AG04450 (cell line): Measurements from ENCODE around the gene TMIGD3. TPM values are rescaled to one million over a fixed set of nuclear protein-coding genes. Genes with fewer than 3 reads are reported as not detected.

Source experiments
- CTCF ChIA-PET: fragments of 300-600, 350-600 bp; formaldehyde crosslinking; extraction: SDS; loops from one replicate; lab custom pipeline; 2022; ENCODE audit warnings: antibody characterized with exemption, inconsistent platforms; lab: Charles Lee
- POLR2A ChIA-PET: fragments of 350-600 bp; formaldehyde crosslinking; extraction: SDS; loops from one replicate; lab custom pipeline; 2021; ENCODE audit warnings: antibody characterized with exemption, inconsistent platforms; lab: Yijun Ruan, JAX
- DNase-seq: peaks from one replicate; pipeline ENCODE4 v3.0.0-alpha.2; 2011; ENCODE audit warnings: low read depth, low spot score
- H3K27ac ChIP-seq: one replicate; pipeline ENCODE4 v1.5.1; 2012; ENCODE audit warnings: low read depth, low read length, control low read depth
- H3K27me3 ChIP-seq: one replicate; pipeline ENCODE4 v1.6.0; 2012; ENCODE audit warnings: low read length; ENCODE audit not compliant: control insufficient read depth, insufficient read depth
- H3K4me3 ChIP-seq: 2 replicates; pipeline ENCODE4 v1.5.1; 2011; ENCODE audit warnings: mild to moderate bottlenecking, low read depth, low read length, control low read depth
- H3K9me3 ChIP-seq: 2 replicates; pipeline ENCODE4 v1.5.1; 2012; ENCODE audit warnings: low read length; ENCODE audit not compliant: control insufficient read depth, insufficient read depth
- polyA plus RNA-seq: library from polyadenylated mRNA; depleted of rRNA; stranded (reverse); fragments of >200 nt; gene quantifications from 2 replicates; pipeline ENCODE4 v1.2.3, GENCODE V29; 2011
- TF ChIP-seq, protein P1 (sequence below): IDR thresholded peaks from 2 replicates; pipeline ENCODE4 v1.5.1; 2011; ENCODE audit warnings: low read depth, low read length, control low read depth, inconsistent platforms

The TMIGD3 gene
- polyA plus RNA-seq, 1 experiment, result not detected

DNA sequence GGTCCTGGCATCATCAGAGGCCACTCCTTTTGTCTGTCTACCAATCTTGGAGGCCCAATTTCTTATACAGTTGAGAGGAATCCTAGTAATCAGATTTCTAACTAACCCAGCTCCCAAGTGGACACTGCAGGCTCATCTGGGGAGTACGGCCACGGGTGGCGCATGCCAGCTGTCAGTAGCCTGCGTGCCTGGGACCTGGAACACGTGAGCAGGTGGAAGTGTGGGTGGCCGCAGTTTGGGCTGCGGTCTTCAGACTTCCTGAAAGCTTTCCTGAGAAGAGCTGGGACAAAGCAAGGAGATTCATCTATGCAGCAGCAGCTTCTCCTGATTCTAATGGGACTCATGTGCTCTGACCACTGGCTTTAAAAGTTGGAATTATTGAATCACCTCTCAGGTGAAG, 12.4 kb downstream of the TMIGD3 start:
- CTCF ChIA-PET, result interaction anchor here (0.8 to 2.1 kb wide), 5 partner anchors 9 to 264 kb away, joined by 3 to 17 read pairs (median 4); no protein-coding TSS in a partner anchor

DNA sequence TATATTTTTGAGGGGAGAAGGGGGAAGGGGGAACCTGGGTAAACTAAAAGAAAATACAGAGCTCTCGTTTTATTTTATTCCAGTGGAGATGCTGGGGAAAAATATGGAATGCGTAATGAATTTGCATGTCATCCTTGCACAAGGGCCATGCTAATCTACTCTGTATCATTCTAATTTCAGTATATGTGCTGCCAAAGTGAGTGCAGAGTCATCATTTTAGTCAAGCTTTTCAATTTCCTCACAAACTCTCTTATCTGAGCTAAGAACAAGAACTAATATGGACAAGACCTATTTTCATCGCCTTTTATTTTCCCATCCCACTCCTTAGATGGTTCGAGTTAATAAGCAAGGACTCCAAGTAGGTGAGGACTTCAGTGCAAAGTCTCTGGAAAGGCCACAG, 13.2 kb downstream of the TMIGD3 start:
- DNase-seq, result no peak
- ChIA-PET CTCF (interaction anchor here (0.9 to 2.1 kb wide), 4 partner anchors 8 to 265 kb away, joined by 3 to 17 read pairs (median 8); no protein-coding TSS in a partner anchor), POLR2A (interaction anchor here (0.8 kb wide), 1 partner anchor 18 kb away, joined by 3 read pairs; no protein-coding TSS in a partner anchor)
- TF ChIP-seq, protein P1, sequence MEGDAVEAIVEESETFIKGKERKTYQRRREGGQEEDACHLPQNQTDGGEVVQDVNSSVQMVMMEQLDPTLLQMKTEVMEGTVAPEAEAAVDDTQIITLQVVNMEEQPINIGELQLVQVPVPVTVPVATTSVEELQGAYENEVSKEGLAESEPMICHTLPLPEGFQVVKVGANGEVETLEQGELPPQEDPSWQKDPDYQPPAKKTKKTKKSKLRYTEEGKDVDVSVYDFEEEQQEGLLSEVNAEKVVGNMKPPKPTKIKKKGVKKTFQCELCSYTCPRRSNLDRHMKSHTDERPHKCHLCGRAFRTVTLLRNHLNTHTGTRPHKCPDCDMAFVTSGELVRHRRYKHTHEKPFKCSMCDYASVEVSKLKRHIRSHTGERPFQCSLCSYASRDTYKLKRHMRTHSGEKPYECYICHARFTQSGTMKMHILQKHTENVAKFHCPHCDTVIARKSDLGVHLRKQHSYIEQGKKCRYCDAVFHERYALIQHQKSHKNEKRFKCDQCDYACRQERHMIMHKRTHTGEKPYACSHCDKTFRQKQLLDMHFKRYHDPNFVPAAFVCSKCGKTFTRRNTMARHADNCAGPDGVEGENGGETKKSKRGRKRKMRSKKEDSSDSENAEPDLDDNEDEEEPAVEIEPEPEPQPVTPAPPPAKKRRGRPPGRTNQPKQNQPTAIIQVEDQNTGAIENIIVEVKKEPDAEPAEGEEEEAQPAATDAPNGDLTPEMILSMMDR, result no peak
- Histone ChIP-seq H3K27me3 (peaks cover 9% of the 10 kb centered on the region), H3K4me3 (no peak overlapping the region), H3K9me3 (no peaks in the 10 kb centered on the region), H3K27ac (no peak overlapping the region)

More for the DNA sequence above, 12.4 kb downstream of the TMIGD3 start:
- Histone ChIP-seq H3K27ac (no peak overlapping the region), H3K9me3 (no peaks in the 10 kb centered on the region), H3K27me3 (peaks cover 12% of the 10 kb centered on the region), H3K4me3 (no peak overlapping the region)
- no peak for DNase-seq
- POLR2A ChIA-PET, result no interaction called here
- TF ChIP-seq, protein P1, result no peak

DNA sequence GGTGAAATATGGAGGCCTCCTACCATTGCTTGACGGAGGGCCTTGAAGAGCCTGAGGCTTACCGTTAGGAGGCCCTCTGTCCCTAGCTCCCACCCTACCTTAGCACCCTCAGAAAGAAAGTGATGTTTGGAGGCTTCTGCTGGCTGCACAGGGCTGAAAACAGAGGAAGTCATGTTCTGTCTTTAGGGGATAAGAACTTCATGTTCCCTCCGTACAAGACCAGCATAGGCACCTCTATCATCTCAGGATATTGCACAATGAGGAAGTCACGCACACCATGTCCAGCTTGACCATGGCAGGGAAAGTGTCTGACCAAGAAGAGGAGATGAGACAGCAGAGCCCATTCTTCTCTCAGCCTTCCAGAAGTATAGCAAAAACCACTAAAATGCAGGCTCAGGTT, 13.8 kb downstream of the TMIGD3 start:
- no peak overlapping the region for H3K27ac ChIP-seq
- no peak overlapping the region for H3K4me3 ChIP-seq
- no peaks in the 10 kb centered on the region for H3K9me3 ChIP-seq
- TF ChIP-seq, protein P1, result no peak
- DNase-seq, result no peak
- peaks cover 7% of the 10 kb centered on the region for H3K27me3 ChIP-seq
- POLR2A ChIA-PET, result no interaction called here
- CTCF ChIA-PET, result interaction anchor here (1.1 to 2.1 kb wide), 3 partner anchors 8 to 225 kb away, joined by 3 to 17 read pairs (median 13); no protein-coding TSS in a partner anchor

DNA sequence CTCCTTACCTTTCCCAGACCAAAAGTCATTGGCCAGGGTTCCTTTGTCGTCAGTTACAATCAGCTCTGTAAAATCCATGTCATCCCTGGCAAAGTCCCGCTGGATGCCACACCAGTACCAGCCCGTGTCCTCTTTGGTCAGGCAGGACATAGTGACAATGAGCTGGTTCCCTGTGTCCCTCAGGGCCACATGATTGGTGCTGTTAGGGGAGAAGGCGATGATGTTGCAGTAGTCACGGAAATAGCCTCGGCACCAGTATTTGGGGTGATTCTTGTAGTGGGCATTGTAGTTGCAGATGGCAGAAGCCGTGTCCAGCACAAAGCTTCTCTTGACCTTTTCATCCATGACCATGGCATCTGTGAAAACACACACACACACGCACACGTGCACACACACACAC, 14.8 kb downstream of the TMIGD3 start:
- Histone ChIP-seq H3K27ac (no peak overlapping the region), H3K27me3 (peaks cover 4% of the 10 kb centered on the region), H3K9me3 (no peaks in the 10 kb centered on the region), H3K4me3 (no peak overlapping the region)
- DNase-seq, result no peak
- ChIA-PET CTCF (interaction anchor here (1.0 to 1.9 kb wide), 3 partner anchors 20 to 279 kb away, joined by 3 to 11 read pairs (median 3); no protein-coding TSS in a partner anchor), POLR2A (interaction anchor here (0.6 kb wide), 1 partner anchor 175 kb away, joined by 3 read pairs; no protein-coding TSS in a partner anchor)
- TF ChIP-seq, protein P1, result no peak

DNA sequence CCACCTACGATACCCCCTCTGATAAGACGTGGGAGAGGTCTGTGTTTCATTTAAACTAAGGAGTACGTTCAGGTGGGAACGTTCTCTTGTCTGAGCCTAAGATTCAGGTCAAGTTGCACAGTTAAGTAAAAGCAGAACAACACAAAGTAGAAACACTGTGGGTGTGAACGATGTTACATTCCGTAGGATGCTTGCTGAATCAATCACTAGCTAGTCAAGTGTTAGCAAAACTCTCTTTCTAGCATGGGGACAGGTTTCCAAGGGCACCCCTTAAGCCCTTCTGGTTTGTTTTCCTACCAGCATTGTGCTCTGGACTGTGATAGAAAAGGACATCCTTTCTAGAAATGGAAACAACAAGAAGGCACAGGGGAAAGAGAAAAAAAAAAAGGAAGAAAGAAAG, 16.3 kb downstream of the TMIGD3 start:
- ChIA-PET POLR2A (no interaction called here), CTCF (interaction anchor here (2.4 kb wide), 1 partner anchor 282 kb away, joined by 10 read pairs; no protein-coding TSS in a partner anchor)

More for the DNA sequence above, 16.3 kb downstream of the TMIGD3 start:
- no peaks in the 10 kb centered on the region for H3K9me3 ChIP-seq
- TF ChIP-seq, protein P1, result no peak
- H3K4me3 ChIP-seq, result no peak overlapping the region
- no peak overlapping the region for H3K27ac ChIP-seq
- H3K27me3 ChIP-seq, result no peaks in the 10 kb centered on the region
- no peak for DNase-seq
